HL-60 (cell line): ENCODE data around the gene GNB1.

ENCODE experiments used
- GABPA ChIP-seq: IDR thresholded peaks from 2 replicates; pipeline ENCODE4 v1.6.1; 2012; ENCODE audit warnings: low read depth
- POLR2AphosphoS5 ChIP-seq: IDR thresholded peaks from 2 replicates; pipeline ENCODE4 v1.6.1; 2012; ENCODE audit warnings: low read depth
- SPI1 ChIP-seq: IDR thresholded peaks from 2 replicates; pipeline ENCODE4 v1.6.1; 2012; ENCODE audit warnings: low read depth, mild to moderate bottlenecking, borderline replicate concordance
- TF ChIP-seq, protein P1 (sequence below): IDR thresholded peaks from one replicate; pipeline ENCODE4 v1.5.1; 2011; ENCODE audit warnings: low read length, control low read depth, inconsistent platforms; ENCODE audit not compliant: insufficient read depth
- TF ChIP-seq, protein P2 (sequence below): IDR thresholded peaks from 2 replicates; pipeline ENCODE4 v1.6.1; 2012; ENCODE audit warnings: low read depth; ENCODE audit not compliant: insufficient replicate concordance

DNA sequence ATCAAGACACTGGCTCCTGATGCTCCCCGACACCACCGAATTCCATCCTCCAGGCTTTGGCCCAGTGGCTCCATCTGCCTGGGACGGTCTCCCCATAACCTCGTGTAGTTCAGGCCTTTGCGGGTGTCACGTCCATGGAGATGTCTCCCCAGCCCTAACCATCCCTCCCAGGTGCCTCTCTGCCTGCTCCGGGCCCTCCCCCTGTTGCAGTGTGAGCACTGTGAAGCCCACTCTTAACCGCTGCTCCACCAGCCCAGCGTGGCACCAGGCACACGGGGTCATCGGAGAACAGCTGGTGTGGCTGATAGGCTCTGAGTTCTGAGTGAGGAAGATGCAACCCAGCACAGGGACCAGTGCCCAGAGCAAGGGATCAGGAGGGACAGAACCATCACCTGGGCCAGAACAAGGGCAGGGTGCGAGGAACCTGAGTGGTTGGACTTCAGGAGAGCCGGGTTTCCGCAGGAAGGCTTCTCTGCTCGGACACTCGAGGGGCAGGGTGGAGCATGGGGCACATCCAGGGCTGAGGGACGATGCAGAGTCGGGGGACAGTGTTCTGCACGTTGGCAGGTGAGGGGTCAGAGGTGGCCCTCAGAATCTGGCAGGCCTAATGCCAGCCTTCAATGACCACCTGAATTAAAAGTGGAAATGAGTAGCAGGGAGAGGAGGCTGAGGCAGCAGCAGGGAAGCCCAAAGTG lies 2.6 kb upstream of the GNB1 start:
- TF ChIP-seq, protein P1, sequence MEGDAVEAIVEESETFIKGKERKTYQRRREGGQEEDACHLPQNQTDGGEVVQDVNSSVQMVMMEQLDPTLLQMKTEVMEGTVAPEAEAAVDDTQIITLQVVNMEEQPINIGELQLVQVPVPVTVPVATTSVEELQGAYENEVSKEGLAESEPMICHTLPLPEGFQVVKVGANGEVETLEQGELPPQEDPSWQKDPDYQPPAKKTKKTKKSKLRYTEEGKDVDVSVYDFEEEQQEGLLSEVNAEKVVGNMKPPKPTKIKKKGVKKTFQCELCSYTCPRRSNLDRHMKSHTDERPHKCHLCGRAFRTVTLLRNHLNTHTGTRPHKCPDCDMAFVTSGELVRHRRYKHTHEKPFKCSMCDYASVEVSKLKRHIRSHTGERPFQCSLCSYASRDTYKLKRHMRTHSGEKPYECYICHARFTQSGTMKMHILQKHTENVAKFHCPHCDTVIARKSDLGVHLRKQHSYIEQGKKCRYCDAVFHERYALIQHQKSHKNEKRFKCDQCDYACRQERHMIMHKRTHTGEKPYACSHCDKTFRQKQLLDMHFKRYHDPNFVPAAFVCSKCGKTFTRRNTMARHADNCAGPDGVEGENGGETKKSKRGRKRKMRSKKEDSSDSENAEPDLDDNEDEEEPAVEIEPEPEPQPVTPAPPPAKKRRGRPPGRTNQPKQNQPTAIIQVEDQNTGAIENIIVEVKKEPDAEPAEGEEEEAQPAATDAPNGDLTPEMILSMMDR: no peak
- TF ChIP-seq POLR2AphosphoS5: no peak
- TF ChIP-seq, protein P2, sequence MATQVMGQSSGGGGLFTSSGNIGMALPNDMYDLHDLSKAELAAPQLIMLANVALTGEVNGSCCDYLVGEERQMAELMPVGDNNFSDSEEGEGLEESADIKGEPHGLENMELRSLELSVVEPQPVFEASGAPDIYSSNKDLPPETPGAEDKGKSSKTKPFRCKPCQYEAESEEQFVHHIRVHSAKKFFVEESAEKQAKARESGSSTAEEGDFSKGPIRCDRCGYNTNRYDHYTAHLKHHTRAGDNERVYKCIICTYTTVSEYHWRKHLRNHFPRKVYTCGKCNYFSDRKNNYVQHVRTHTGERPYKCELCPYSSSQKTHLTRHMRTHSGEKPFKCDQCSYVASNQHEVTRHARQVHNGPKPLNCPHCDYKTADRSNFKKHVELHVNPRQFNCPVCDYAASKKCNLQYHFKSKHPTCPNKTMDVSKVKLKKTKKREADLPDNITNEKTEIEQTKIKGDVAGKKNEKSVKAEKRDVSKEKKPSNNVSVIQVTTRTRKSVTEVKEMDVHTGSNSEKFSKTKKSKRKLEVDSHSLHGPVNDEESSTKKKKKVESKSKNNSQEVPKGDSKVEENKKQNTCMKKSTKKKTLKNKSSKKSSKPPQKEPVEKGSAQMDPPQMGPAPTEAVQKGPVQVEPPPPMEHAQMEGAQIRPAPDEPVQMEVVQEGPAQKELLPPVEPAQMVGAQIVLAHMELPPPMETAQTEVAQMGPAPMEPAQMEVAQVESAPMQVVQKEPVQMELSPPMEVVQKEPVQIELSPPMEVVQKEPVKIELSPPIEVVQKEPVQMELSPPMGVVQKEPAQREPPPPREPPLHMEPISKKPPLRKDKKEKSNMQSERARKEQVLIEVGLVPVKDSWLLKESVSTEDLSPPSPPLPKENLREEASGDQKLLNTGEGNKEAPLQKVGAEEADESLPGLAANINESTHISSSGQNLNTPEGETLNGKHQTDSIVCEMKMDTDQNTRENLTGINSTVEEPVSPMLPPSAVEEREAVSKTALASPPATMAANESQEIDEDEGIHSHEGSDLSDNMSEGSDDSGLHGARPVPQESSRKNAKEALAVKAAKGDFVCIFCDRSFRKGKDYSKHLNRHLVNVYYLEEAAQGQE: no peak
- TF ChIP-seq GABPA: no peak
- TF ChIP-seq SPI1: no peak
